ENCODE data around the gene PNO1. TPM values are rescaled to one million over a fixed set of nuclear protein-coding genes. Genes with fewer than 3 reads are reported as not detected.

The PNO1 gene
- total and polyA plus RNA-seq, 9 donors, result 13.5 to 20.7 (median 16.2) TPM

GRCh38 chr2:68216454-68217310 lies 59.0 kb downstream of the PNO1 start:
- no peaks in the 10 kb centered on the region for H3K9me3 ChIP-seq (replicated peaks; ENCODE audit: control insufficient read depth, low read depth, low read length)
- H3K27me3 ChIP-seq (ENCODE audit: control insufficient read depth, insufficient read depth, low read length), result no peaks in the 10 kb centered on the region
- no peak overlapping the region for H3K4me3 ChIP-seq (ENCODE audit: low read length)
- H3K27ac ChIP-seq (ENCODE audit: low read length), result no peak overlapping the region
- peaks cover 3% of the 10 kb centered on the region for H3K36me3 ChIP-seq (ENCODE audit: control insufficient read depth, insufficient read depth, low read length)
- H3K4me1 ChIP-seq (ENCODE audit: control insufficient read depth, insufficient read depth, low read length), result peaks cover 3% of the 10 kb centered on the region
- DNase-seq, result peak; percentile 37
- WGBS (ENCODE audit: insufficient coverage), result no CpG with 5 or more reads among the region's 2 CpGs

GRCh38 chr2:68217729-68218128 lies 60.0 kb downstream of the PNO1 start:
- Histone ChIP-seq H3K9me3 (replicated peaks; ENCODE audit: control insufficient read depth, low read depth, low read length) (no peaks in the 10 kb centered on the region), H3K4me1 (ENCODE audit: control insufficient read depth, insufficient read depth, low read length) (peaks cover 3% of the 10 kb centered on the region), H3K27ac (ENCODE audit: low read length) (no peak overlapping the region), H3K36me3 (ENCODE audit: control insufficient read depth, insufficient read depth, low read length) (peaks cover 3% of the 10 kb centered on the region), H3K27me3 (ENCODE audit: control insufficient read depth, insufficient read depth, low read length) (no peaks in the 10 kb centered on the region), H3K4me3 (ENCODE audit: low read length) (no peak overlapping the region)
- no CpG with 5 or more reads among the region's 3 CpGs for WGBS (ENCODE audit: insufficient coverage)
- no peak for DNase-seq

DNA sequence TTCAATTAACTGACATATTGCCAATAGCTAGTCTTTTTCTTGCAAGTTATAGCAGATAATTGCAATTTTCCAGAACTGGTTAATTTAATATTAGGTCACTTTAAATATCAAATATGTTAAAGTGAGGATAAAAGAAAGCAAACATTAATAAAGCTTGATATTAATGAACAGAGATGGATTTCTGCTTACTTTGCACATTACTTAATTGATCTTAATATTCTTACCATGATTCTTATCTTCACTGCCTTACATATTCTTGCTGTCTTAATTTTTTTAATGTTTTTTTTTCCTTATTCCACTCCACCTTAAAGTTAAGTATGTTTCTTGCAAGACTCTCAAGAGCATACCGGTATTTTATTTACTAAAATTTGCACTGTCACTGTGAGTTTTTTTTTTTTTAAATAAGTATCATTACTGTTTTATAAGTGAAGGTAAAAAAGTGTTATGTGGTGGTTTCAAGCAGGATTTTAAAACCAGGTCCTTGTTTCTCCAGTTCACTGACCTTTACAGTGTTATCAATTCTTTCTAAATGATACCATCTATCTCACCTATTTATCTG lies 60.7 kb downstream of the PNO1 start:
- Histone ChIP-seq H3K9me3 (replicated peaks; ENCODE audit: control insufficient read depth, low read depth, low read length) (no peaks in the 10 kb centered on the region), H3K27ac (ENCODE audit: low read length) (no peak overlapping the region), H3K4me3 (ENCODE audit: low read length) (no peak overlapping the region), H3K4me1 (ENCODE audit: control insufficient read depth, insufficient read depth, low read length) (peaks cover 3% of the 10 kb centered on the region), H3K36me3 (ENCODE audit: control insufficient read depth, insufficient read depth, low read length) (peaks cover 3% of the 10 kb centered on the region), H3K27me3 (ENCODE audit: control insufficient read depth, insufficient read depth, low read length) (no peaks in the 10 kb centered on the region)
- DNase-seq, result no peak
- no CpG with 5 or more reads among the region's 1 CpG for WGBS (ENCODE audit: insufficient coverage)

GRCh38 chr2:68222287-68222686 lies 64.6 kb downstream of the PNO1 start:
- Histone ChIP-seq H3K36me3 (ENCODE audit: control insufficient read depth, insufficient read depth, low read length) (no peaks in the 10 kb centered on the region), H3K4me1 (ENCODE audit: control insufficient read depth, insufficient read depth, low read length) (no peaks in the 10 kb centered on the region), H3K27ac (ENCODE audit: low read length) (no peak overlapping the region), H3K4me3 (ENCODE audit: low read length) (no peak overlapping the region), H3K9me3 (replicated peaks; ENCODE audit: control insufficient read depth, low read depth, low read length) (no peaks in the 10 kb centered on the region), H3K27me3 (ENCODE audit: control insufficient read depth, insufficient read depth, low read length) (no peaks in the 10 kb centered on the region)
- no CpG with 5 or more reads among the region's 1 CpG for WGBS (ENCODE audit: insufficient coverage)
- DNase-seq, result no peak

- Histone ChIP-seq H3K27me3 (ENCODE audit: control insufficient read depth, insufficient read depth, low read length) (no peaks in the 10 kb centered on the region), H3K9me3 (replicated peaks; ENCODE audit: control insufficient read depth, low read depth, low read length) (no peaks in the 10 kb centered on the region), H3K4me1 (ENCODE audit: control insufficient read depth, insufficient read depth, low read length) (no peaks in the 10 kb centered on the region), H3K4me3 (ENCODE audit: low read length) (no peak overlapping the region), H3K27ac (ENCODE audit: low read length) (no peak overlapping the region), H3K36me3 (ENCODE audit: control insufficient read depth, insufficient read depth, low read length) (no peaks in the 10 kb centered on the region)
- WGBS (ENCODE audit: insufficient coverage), result no CpG with 5 or more reads among the region's 2 CpGs
- DNase-seq, result no peak
These were observed 65.7 kb downstream of the PNO1 start for GRCh38 chr2:68223419-68223818.

- H3K36me3 ChIP-seq (ENCODE audit: control insufficient read depth, insufficient read depth, low read length), result no peaks in the 10 kb centered on the region
- no peaks in the 10 kb centered on the region for H3K27me3 ChIP-seq (ENCODE audit: control insufficient read depth, insufficient read depth, low read length)
- no peaks in the 10 kb centered on the region for H3K9me3 ChIP-seq (replicated peaks; ENCODE audit: control insufficient read depth, low read depth, low read length)
- DNase-seq, result peak; percentile 19
- WGBS (ENCODE audit: insufficient coverage), result 67% methylated on average over 1 of the region's 2 CpGs
- H3K27ac ChIP-seq (ENCODE audit: low read length), result no peak overlapping the region
- no peaks in the 10 kb centered on the region for H3K4me1 ChIP-seq (ENCODE audit: control insufficient read depth, insufficient read depth, low read length)
- H3K4me3 ChIP-seq (ENCODE audit: low read length), result no peak overlapping the region
These were observed 67.5 kb downstream of the PNO1 start for GRCh38 chr2:68225119-68225632.

Other genes with a start within 250 kb of the PNO1 start
- 18.4 TPM for gene C1D, start 94.9 kb upstream of the PNO1 start, total RNA-seq
- gene C1D, start 94.9 kb upstream of the PNO1 start, polyA plus RNA-seq (ENCODE audit: insufficient read depth in 1 of 8, insufficient read length in 8 of 8, low replicate concordance in 1 of 8), result 10 to 100 TPM; 29.0 to 37.1 (median 30.1) TPM
- 16.7 TPM for gene PPP3R1, start 94.6 kb downstream of the PNO1 start, total RNA-seq
- 10 to 100 TPM; 38.1 to 53.3 (median 46.5) TPM for gene PPP3R1, start 94.6 kb downstream of the PNO1 start, polyA plus RNA-seq (ENCODE audit: insufficient read depth in 1 of 8, insufficient read length in 8 of 8, low replicate concordance in 1 of 8)
- gene CNRIP1, start 162.1 kb downstream of the PNO1 start, total RNA-seq, result 21.1 TPM
- gene CNRIP1, start 162.1 kb downstream of the PNO1 start, polyA plus RNA-seq (ENCODE audit: insufficient read depth in 1 of 8, insufficient read length in 8 of 8, low replicate concordance in 1 of 8), result 10 to 100 TPM; 21.5 to 34.7 (median 24.8) TPM
- 4.4 TPM for gene PLEK, start 207.4 kb downstream of the PNO1 start, total RNA-seq
- gene PLEK, start 207.4 kb downstream of the PNO1 start, polyA plus RNA-seq (ENCODE audit: insufficient read depth in 1 of 8, insufficient read length in 8 of 8, low replicate concordance in 1 of 8), result 1 to 10 TPM; 4.8 to 7.6 (median 5.4) TPM

Data from muscle of leg (tissue), 11 donors.